Neural progenitor cell (in vitro differentiated cells): ENCODE data around the gene FAM180B. TPM values are rescaled to one million over a fixed set of nuclear protein-coding genes. Genes with fewer than 3 reads are reported as not detected.

Experiments
- DNase-seq: peaks from one replicate; pipeline ENCODE4 v3.0.0-alpha.2; 2016; ENCODE audit warnings: low spot score
- H2AFZ ChIP-seq: fragments of 200-600 bp; sonication (generic); replicated peaks from 2 replicates; pipeline ENCODE4 v1.6.1; 2016; ENCODE audit warnings: antibody characterized with exemption
- H3F3A ChIP-seq: fragments of 200-600 bp; sonication (generic); 2 replicates; pipeline ENCODE4 v1.6.1; 2016; ENCODE audit warnings: antibody characterized with exemption, low read depth
- H3K27ac ChIP-seq: fragments of 200-600 bp; sonication (generic); 2 replicates; pipeline ENCODE4 v1.5.1; 2016; ENCODE audit warnings: mild to moderate bottlenecking
- H3K27me3 ChIP-seq: fragments of 200-600 bp; sonication (generic); 2 replicates; pipeline ENCODE4 v1.6.1; 2016; ENCODE audit warnings: mild to moderate bottlenecking, moderate library complexity
- H3K36me3 ChIP-seq: fragments of 200-600 bp; sonication (generic); 2 replicates; pipeline ENCODE4 v1.5.1; 2016
- H3K4me1 ChIP-seq: fragments of 200-600 bp; sonication (generic); 2 replicates; pipeline ENCODE4 v1.6.1; 2016; ENCODE audit warnings: mixed run types
- H3K4me2 ChIP-seq: fragments of 200-600 bp; sonication (generic); 2 replicates; pipeline ENCODE4 v1.6.1; 2016
- H3K4me3 ChIP-seq: fragments of 200-600 bp; sonication (generic); 2 replicates; pipeline ENCODE4 v1.5.1; 2016
- H3K79me2 ChIP-seq: fragments of 200-600 bp; sonication (generic); 2 replicates; pipeline ENCODE4 v1.6.1; 2016; ENCODE audit warnings: low read depth
- H3K9ac ChIP-seq: fragments of 200-600 bp; sonication (generic); 2 replicates; pipeline ENCODE4 v1.6.1; 2016
- H3K9me3 ChIP-seq: fragments of 200-600 bp; sonication (generic); 2 replicates; pipeline ENCODE4 v1.5.1; 2016; ENCODE audit warnings: low read depth
- H4K20me1 ChIP-seq: fragments of 200-600 bp; sonication (generic); 2 replicates; pipeline ENCODE4 v1.6.1; 2016; ENCODE audit warnings: low read depth
- H3K27ac Mint-ChIP-seq: 3 replicates; pipeline ENCODE4 v1.8.0; 2021; ENCODE audit warnings: mixed read lengths
- H3K27me3 Mint-ChIP-seq: 2 replicates; pipeline ENCODE4 v1.8.0; 2022; ENCODE audit warnings: low read depth, mild to moderate bottlenecking, inconsistent platforms, moderate library complexity, mixed read lengths; ENCODE audit not compliant: insufficient read depth
- H3K36me3 Mint-ChIP-seq: 3 replicates; pipeline ENCODE4 v1.8.0; 2021; ENCODE audit warnings: mixed read lengths
- H3K4me1 Mint-ChIP-seq: 3 replicates; pipeline ENCODE4 v1.8.0; 2021; ENCODE audit warnings: mixed read lengths
- H3K4me3 Mint-ChIP-seq: 3 replicates; pipeline ENCODE4 v1.8.0; 2021; ENCODE audit warnings: mild to moderate bottlenecking, moderate library complexity, mixed read lengths
- H3K9me3 Mint-ChIP-seq: 3 replicates; pipeline ENCODE4 v1.8.0; 2020; ENCODE audit warnings: mixed read lengths
- EZH2 ChIP-seq: fragments of 200-600 bp; sonication (generic); IDR thresholded peaks from 2 replicates; pipeline ENCODE4 v1.6.1; 2017; ENCODE audit warnings: antibody characterized with exemption, mild to moderate bottlenecking, moderate library complexity
- EZH2phosphoT487 ChIP-seq: fragments of 200-600 bp; sonication (generic); IDR thresholded peaks from 2 replicates; pipeline ENCODE4 v1.6.1; 2017; ENCODE audit warnings: antibody characterized with exemption
- total RNA-seq: library from RNA; depleted of rRNA; stranded (reverse); fragments of >200 nt; gene quantifications from 2 replicates; pipeline ENCODE4 v1.2.3, GENCODE V29; 2015; ENCODE audit warnings: low replicate concordance
- TF ChIP-seq, protein P1 (sequence below): fragments of 200-600 bp; sonication (generic); IDR thresholded peaks from 2 replicates; pipeline ENCODE4 v1.5.1; 2017; ENCODE audit warnings: antibody characterized with exemption, mild to moderate bottlenecking

Gene FAM180B
- total RNA-seq, 1 donor from 2014 or later = not detected

DNA sequence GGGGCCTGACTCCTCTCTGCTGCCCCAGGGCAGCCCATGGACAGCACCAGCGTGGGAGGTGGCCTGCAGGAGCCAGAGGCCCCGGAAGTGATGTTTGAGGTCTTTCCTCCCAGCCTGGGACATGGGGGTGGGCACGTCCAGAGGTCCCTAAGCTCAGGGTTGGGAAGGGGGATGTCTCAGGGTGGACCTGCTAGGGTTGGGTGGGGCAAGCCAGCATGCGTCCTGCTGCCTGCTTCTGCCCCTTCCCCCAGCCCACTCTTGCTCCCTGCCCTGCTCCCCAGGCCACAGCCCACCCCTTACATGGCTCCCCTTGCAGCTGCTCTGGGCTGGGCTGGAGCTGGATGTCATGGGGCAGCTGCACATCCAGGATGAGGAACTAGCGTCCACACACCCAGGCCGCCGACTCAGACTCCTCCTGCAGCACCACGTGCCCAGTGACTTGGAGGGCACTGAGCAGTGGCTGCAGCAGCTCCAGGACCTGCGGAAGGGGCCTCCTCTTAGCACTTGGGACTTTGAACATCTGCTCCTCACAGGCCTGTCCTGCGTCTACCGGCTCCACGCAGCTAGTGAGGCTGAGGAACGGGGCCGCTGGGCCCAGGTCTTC, 1.3 kb downstream of the FAM180B start:
- Mint-ChIP-seq H3K4me3 (no peak overlapping the region), H3K27ac (no peak overlapping the region), H3K27me3 (peaks cover 10% of the 10 kb centered on the region), H3K4me1 (peaks cover 27% of the 10 kb centered on the region), H3K36me3 (peaks cover 17% of the 10 kb centered on the region), H3K9me3 (no peaks in the 10 kb centered on the region)
- H3K9me3 ChIP-seq = no peaks in the 10 kb centered on the region
- DNase-seq = no peak
- peaks cover 9% of the 10 kb centered on the region for H3K27me3 ChIP-seq
- no peaks in the 10 kb centered on the region for H3K36me3 ChIP-seq
- H2AFZ ChIP-seq = no peak overlapping the region
- H4K20me1 ChIP-seq = no peaks in the 10 kb centered on the region
- H3K4me3 ChIP-seq = no peak overlapping the region
- H3K79me2 ChIP-seq = no peaks in the 10 kb centered on the region
- no peak overlapping the region for H3K27ac ChIP-seq
- H3K4me2 ChIP-seq = no peak overlapping the region
- no peak overlapping the region for H3K9ac ChIP-seq
- H3F3A ChIP-seq = peaks cover 7% of the 10 kb centered on the region
- H3K4me1 ChIP-seq = no peaks in the 10 kb centered on the region
- TF ChIP-seq EZH2phosphoT487 (no peak), EZH2 (no peak)
- TF ChIP-seq, protein P1, sequence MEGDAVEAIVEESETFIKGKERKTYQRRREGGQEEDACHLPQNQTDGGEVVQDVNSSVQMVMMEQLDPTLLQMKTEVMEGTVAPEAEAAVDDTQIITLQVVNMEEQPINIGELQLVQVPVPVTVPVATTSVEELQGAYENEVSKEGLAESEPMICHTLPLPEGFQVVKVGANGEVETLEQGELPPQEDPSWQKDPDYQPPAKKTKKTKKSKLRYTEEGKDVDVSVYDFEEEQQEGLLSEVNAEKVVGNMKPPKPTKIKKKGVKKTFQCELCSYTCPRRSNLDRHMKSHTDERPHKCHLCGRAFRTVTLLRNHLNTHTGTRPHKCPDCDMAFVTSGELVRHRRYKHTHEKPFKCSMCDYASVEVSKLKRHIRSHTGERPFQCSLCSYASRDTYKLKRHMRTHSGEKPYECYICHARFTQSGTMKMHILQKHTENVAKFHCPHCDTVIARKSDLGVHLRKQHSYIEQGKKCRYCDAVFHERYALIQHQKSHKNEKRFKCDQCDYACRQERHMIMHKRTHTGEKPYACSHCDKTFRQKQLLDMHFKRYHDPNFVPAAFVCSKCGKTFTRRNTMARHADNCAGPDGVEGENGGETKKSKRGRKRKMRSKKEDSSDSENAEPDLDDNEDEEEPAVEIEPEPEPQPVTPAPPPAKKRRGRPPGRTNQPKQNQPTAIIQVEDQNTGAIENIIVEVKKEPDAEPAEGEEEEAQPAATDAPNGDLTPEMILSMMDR = no peak

DNA sequence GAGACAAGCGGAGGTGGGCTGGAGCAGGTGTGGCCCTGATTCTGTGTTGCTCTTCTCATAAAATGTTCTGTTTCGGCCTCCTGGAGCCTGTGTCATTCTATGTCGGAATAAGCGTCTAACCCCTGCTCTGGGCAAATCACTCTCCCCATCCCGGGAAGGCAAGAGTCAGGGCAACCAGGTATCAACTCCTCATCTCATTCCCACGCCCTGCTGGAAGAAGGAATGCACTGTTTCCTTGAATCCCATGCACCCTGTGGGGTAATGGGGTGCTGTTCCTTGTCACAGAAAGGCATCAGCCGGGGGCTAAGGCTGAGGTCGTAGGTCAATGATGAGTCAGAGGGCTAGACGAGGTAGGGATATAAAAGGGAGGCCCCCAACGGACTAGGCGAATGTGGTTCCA, 2.6 kb downstream of the FAM180B start:
- no peaks in the 10 kb centered on the region for H3K9me3 Mint-ChIP-seq
- peaks cover 35% of the 10 kb centered on the region for H3K4me1 Mint-ChIP-seq
- H3K27ac Mint-ChIP-seq = peak overlapping the region; percentile 57
- Histone ChIP-seq H3K36me3 (no peaks in the 10 kb centered on the region), H3K27me3 (peaks cover 22% of the 10 kb centered on the region), H2AFZ (no peak overlapping the region), H3F3A (peaks cover 9% of the 10 kb centered on the region), H4K20me1 (no peaks in the 10 kb centered on the region), H3K9me3 (no peaks in the 10 kb centered on the region), H3K79me2 (no peaks in the 10 kb centered on the region), H3K9ac (no peak overlapping the region), H3K4me2 (no peak overlapping the region), H3K4me1 (no peaks in the 10 kb centered on the region), H3K4me3 (no peak overlapping the region), H3K27ac (no peak overlapping the region)
- TF ChIP-seq EZH2phosphoT487 (no peak), EZH2 (no peak)
- TF ChIP-seq, protein P1 = no peak
- peaks cover 9% of the 10 kb centered on the region for H3K36me3 Mint-ChIP-seq
- H3K27me3 Mint-ChIP-seq = peaks cover 13% of the 10 kb centered on the region
- no peak overlapping the region for H3K4me3 Mint-ChIP-seq
- DNase-seq = no peak

DNA sequence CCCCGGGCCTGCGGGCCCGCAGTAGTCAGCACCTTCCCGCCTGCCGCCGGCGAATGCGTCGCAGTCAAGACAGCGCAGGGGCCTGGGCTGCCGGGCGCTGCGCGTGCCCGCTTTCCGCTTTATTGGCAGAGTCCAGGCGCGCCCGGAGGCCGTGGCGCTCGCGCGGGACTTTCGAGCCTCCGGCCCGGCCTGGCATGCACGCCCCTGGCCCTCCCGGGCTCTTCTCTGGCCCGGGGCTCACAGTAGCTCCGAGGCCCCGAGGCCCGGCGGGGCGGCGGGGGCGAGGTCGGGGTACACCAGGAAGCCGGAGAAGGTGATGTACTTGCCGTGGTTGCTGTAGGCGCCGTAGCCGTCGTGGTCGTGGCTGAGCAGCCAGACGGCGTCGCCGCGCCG, 3.1 kb downstream of the FAM180B start:
- H3K9me3 Mint-ChIP-seq = no peaks in the 10 kb centered on the region
- H3K4me3 ChIP-seq = no peak overlapping the region
- DNase-seq = no peak
- no peak overlapping the region for H3K4me2 ChIP-seq
- no peaks in the 10 kb centered on the region for H3K9me3 ChIP-seq
- H3K36me3 Mint-ChIP-seq = peaks cover 6% of the 10 kb centered on the region
- H4K20me1 ChIP-seq = no peaks in the 10 kb centered on the region
- H3K4me1 Mint-ChIP-seq = peaks cover 38% of the 10 kb centered on the region
- H3K9ac ChIP-seq = no peak overlapping the region
- H3K4me3 Mint-ChIP-seq = no peak overlapping the region
- H3K27me3 Mint-ChIP-seq = peaks cover 13% of the 10 kb centered on the region
- H3K79me2 ChIP-seq = no peaks in the 10 kb centered on the region
- no peak overlapping the region for H3K27ac ChIP-seq
- H3K4me1 ChIP-seq = peaks cover 3% of the 10 kb centered on the region
- H2AFZ ChIP-seq = no peak overlapping the region
- no peaks in the 10 kb centered on the region for H3K36me3 ChIP-seq
- TF ChIP-seq, protein P1 = no peak
- TF ChIP-seq EZH2phosphoT487 (no peak), EZH2 (no peak)
- H3K27me3 ChIP-seq = peaks cover 26% of the 10 kb centered on the region
- H3F3A ChIP-seq = peaks cover 12% of the 10 kb centered on the region
- no peak overlapping the region for H3K27ac Mint-ChIP-seq
